ENCODE data around the gene SLC9A2.

SLC9A2 gene

DNA sequence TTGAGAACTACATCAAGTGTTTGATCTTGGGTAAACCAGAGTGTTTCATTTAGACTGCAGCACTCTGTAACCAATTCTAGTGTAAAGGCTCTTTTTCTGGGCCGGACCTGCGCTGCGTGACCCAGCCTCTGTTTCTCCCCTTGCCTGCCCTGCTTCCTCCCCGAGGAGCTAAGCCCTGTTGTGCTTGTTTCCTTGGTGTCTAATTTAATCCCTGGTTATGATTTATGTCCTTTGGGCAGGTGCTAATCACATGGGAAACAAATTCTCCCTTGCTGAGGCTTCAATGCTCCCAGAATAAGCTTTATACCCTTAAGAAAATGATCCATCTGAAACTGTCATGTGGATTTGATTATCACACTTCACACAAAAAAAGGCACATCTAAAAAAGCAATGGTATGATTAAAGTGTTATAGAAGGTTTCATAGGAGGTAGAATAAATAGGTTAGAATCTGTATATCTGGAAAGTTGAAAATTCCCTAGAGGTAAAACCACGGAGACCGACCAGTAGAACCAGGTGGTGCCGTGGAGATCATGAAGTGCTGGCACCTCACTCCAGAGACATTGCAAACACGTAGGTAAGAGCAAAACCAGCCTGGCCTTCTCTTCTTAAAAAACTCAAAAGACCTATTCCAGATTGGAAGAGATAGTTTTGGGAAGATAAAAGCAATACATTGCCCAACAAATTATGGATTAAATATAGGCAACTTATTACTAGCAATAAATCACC, 31.0 kb upstream of the SLC9A2 start:
- Histone ChIP-seq H3K27ac (replicated peaks) (no peak overlapping the region), H3K27me3 (ENCODE audit: insufficient read depth, poor library complexity, severe bottlenecking) (no peaks in the 10 kb centered on the region), H3K4me3 (replicated peaks; ENCODE audit: insufficient read depth, low read length) (no peak overlapping the region)
- TF ChIP-seq POLR2AphosphoS5 (IDR thresholded peaks at IDR 0.05; ENCODE audit: low read depth) = no peak
- TF ChIP-seq SPI1 (IDR thresholded peaks at IDR 0.05; ENCODE audit: borderline replicate concordance, low read depth) = no peak
- TF ChIP-seq, protein P1, sequence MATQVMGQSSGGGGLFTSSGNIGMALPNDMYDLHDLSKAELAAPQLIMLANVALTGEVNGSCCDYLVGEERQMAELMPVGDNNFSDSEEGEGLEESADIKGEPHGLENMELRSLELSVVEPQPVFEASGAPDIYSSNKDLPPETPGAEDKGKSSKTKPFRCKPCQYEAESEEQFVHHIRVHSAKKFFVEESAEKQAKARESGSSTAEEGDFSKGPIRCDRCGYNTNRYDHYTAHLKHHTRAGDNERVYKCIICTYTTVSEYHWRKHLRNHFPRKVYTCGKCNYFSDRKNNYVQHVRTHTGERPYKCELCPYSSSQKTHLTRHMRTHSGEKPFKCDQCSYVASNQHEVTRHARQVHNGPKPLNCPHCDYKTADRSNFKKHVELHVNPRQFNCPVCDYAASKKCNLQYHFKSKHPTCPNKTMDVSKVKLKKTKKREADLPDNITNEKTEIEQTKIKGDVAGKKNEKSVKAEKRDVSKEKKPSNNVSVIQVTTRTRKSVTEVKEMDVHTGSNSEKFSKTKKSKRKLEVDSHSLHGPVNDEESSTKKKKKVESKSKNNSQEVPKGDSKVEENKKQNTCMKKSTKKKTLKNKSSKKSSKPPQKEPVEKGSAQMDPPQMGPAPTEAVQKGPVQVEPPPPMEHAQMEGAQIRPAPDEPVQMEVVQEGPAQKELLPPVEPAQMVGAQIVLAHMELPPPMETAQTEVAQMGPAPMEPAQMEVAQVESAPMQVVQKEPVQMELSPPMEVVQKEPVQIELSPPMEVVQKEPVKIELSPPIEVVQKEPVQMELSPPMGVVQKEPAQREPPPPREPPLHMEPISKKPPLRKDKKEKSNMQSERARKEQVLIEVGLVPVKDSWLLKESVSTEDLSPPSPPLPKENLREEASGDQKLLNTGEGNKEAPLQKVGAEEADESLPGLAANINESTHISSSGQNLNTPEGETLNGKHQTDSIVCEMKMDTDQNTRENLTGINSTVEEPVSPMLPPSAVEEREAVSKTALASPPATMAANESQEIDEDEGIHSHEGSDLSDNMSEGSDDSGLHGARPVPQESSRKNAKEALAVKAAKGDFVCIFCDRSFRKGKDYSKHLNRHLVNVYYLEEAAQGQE (IDR thresholded peaks at IDR 0.05; ENCODE audit: insufficient replicate concordance, low read depth) = no peak
- TF ChIP-seq, protein P2, sequence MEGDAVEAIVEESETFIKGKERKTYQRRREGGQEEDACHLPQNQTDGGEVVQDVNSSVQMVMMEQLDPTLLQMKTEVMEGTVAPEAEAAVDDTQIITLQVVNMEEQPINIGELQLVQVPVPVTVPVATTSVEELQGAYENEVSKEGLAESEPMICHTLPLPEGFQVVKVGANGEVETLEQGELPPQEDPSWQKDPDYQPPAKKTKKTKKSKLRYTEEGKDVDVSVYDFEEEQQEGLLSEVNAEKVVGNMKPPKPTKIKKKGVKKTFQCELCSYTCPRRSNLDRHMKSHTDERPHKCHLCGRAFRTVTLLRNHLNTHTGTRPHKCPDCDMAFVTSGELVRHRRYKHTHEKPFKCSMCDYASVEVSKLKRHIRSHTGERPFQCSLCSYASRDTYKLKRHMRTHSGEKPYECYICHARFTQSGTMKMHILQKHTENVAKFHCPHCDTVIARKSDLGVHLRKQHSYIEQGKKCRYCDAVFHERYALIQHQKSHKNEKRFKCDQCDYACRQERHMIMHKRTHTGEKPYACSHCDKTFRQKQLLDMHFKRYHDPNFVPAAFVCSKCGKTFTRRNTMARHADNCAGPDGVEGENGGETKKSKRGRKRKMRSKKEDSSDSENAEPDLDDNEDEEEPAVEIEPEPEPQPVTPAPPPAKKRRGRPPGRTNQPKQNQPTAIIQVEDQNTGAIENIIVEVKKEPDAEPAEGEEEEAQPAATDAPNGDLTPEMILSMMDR (IDR thresholded peaks at IDR 0.05; ENCODE audit: insufficient read depth, low read length) = no peak
- no peak for TF ChIP-seq GABPA (IDR thresholded peaks at IDR 0.05; ENCODE audit: low read depth)
- no peak for DNase-seq (ENCODE audit: low read depth in 1 of 2, low spot score in 1 of 2)

DNA sequence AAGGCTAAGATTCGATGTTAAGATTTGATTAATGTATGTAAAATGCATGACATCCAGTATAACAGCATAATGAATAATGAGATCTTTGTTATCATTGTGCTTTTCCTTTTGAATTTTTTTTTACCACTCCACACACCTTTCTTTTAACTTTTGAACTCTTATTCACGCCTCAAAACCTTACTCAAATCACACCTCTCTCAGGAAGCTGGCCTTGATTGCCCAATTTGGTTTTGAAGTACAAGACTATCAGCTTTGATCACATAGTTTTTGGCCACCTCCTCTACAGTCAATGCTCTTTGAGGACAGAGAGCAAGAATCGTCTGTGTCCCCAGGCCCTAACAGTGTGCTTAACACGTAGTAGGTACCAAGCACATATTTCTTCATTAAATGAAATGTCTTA, 29.9 kb upstream of the SLC9A2 start:
- Histone ChIP-seq H3K27me3 (ENCODE audit: insufficient read depth, poor library complexity, severe bottlenecking) (no peaks in the 10 kb centered on the region), H3K4me3 (replicated peaks; ENCODE audit: insufficient read depth, low read length) (no peak overlapping the region), H3K27ac (replicated peaks) (no peak overlapping the region)
- TF ChIP-seq, protein P1 (IDR thresholded peaks at IDR 0.05; ENCODE audit: insufficient replicate concordance, low read depth) = no peak
- no peak for TF ChIP-seq GABPA (IDR thresholded peaks at IDR 0.05; ENCODE audit: low read depth)
- TF ChIP-seq, protein P2 (IDR thresholded peaks at IDR 0.05; ENCODE audit: insufficient read depth, low read length) = no peak
- no peak for TF ChIP-seq SPI1 (IDR thresholded peaks at IDR 0.05; ENCODE audit: borderline replicate concordance, low read depth)
- DNase-seq (ENCODE audit: low read depth in 1 of 2, low spot score in 1 of 2) = no peak

DNA sequence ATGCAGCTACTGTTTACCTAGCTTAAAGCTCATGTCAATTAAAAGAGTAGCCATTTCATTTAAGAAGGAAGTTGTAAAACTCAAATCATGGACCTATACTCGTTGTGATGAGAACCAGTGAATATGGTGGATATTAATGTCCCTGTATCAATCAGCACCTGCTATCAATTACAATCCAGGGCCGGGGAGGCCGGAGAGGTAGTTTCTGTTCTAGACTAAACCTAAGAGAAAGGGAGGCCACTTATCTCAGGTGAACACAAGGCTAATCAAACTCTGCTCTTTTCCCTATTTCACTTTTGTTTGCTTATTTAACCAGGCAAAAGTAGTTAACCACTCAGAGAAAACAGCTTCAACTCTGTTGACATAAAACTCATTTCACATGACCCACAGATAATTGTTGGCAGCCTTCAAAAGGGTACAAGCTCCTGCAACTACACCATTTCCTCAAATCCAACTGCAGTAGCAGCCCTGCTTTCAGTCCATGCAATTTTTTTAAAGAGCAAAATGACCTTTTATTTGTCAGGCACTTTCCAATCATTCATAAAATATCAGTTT, 27.8 kb upstream of the SLC9A2 start:
- Histone ChIP-seq H3K27ac (replicated peaks) (no peak overlapping the region), H3K4me3 (replicated peaks; ENCODE audit: insufficient read depth, low read length) (no peak overlapping the region), H3K27me3 (ENCODE audit: insufficient read depth, poor library complexity, severe bottlenecking) (no peaks in the 10 kb centered on the region)
- no peak for DNase-seq (ENCODE audit: low read depth in 1 of 2, low spot score in 1 of 2)
- TF ChIP-seq GABPA (IDR thresholded peaks at IDR 0.05; ENCODE audit: low read depth) (no peak), POLR2AphosphoS5 (IDR thresholded peaks at IDR 0.05; ENCODE audit: low read depth) (no peak), SPI1 (IDR thresholded peaks at IDR 0.05; ENCODE audit: borderline replicate concordance, low read depth) (no peak)
- TF ChIP-seq, protein P2 (IDR thresholded peaks at IDR 0.05; ENCODE audit: insufficient read depth, low read length) = no peak
- TF ChIP-seq, protein P1 (IDR thresholded peaks at IDR 0.05; ENCODE audit: insufficient replicate concordance, low read depth) = no peak
